Stimulated activated CD8-positive, alpha-beta memory T cell treated with anti-CD3 and anti-CD28 coated beads, Interleukin-15, amount 100 ng/mL, for 24 hours (primary cell): ENCODE data around the gene TMEM235.
A peak's percentile ranks its signal among the peaks of the same experiment; 100 is the strongest.

Experiments
- DNase-seq: peaks from one replicate; pipeline ENCODE4 v3.0.0-alpha.2; 2020; ENCODE audit warnings: low read depth

TMEM235 gene

DNA sequence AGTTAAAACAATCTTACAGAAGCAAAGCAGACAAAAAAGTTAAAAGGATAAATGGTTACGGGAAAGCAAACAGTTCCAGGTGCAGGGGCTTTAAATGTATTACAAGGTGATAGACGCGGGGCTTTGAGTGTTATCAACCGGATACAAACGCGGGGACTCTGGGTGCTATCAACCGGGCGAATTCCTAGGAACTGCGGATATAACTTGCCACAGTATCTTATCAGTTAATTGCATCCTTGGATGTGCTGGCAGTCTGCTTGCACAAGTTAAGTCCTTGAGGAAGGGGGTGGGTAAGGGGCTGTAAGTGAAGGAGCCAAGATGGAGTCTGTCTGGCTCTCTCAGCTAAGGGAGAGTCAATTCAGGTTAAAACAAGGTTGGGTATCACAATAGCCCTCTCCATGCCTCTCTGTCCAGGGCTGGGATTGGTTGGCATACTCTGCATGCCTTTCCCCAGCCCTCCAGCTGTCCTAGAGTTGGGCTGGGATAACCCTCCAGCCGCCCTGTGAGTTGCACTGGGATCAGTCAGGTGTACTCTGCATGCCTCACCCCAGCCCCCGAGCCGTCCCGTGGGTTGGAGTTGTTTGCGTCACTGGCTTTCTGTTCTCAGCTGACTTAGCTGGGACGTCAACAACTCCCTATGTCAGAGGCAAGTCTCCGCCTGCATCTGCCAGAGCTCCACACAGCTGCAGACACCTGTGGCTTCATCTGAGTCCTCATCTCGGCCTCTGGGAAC lies 40.9 kb downstream of the TMEM235 start:
- no peak for DNase-seq

DNA sequence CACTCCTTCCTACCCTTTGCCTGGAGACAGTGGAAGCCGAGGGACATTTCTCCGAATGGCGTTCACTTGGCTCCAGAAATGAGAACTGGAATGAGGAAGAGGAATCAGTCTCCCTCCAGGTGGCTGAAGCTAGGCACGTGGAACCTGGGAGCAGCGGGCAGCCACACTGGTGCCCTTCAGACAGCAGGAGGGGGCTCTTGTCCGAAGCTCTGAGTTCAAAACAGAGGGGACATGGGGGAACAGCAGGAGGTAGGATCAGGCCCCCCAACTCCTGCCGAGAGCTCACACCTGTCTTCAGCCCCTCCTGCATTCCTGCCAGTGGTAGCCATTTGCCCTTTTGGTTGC lies 41.5 kb downstream of the TMEM235 start:
- no peak for DNase-seq

DNA sequence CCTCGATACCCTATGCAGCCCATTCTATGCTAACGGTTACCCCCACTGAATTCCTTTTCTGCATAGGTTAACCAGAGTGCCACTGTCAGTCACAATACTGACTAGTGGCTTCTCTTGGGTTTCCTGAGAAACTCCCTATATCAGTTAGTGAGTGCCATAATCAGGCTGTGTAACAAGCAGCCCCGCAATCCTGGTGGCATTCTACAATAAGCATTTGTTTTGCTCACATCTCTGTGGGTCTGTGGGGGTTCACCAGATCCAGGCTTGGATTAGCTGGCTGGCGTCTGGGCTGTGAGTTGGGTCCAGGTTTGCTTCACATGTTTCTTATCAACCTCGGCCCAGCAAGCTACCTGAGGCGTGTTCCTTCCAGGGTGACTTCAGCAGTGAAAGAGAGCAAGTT lies 42.4 kb downstream of the TMEM235 start:
- DNase-seq, result no peak

DNA sequence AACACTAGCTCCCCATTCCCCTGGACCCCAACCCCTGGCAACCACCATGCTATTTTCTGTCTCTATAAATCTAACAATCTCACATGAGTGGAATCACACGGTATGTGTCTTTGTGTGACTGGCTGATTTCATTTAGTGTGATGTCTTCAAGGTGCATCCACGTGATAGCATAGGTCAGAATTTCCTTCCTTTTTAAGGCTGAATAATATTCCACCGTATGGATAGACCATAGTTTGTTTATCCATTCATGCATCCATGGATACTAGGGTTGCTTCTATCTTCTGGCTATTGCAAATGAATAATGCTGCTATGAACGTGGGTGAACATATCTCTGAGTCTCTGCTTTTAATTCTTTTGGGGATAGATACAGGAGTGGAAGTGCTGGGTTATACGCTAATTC lies 43.9 kb downstream of the TMEM235 start:
- no peak for DNase-seq

DNA sequence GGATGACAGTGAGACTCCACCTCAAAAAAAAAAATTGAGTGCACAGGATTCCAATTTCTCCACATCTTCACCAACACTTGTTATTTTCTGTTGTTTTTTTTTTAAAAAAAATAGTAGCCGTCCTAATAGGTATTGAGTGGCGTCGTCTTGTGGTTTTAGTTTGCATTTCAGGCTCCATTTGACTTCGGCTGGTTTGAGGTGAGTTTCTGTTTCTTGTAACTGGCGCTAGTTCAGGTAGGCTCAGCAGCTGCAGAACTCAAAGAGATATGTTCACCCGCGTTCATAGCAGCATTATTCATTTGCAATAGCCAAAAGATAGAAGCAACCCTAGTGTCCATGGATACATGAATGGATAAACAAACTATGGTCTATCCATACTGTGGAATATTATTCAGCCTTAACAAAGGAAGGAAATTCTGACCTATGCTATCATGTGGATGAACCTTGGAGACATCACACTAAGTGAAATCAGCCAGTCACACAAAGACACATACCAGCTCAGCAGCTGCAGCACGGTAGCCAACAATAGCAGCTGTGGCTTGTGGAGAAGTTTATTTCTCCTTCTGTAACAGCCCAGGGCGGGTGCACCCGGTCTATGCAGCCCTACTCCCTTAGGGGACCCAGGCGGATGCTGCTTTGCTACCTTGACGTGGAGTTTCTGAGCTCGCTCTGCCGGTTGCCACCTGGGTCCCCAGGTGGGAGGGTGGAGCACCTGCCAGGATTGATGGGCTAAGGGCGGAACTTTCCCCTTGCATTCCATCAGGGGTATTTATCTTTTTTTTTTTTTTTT lies 44.9 kb downstream of the TMEM235 start:
- no peak for DNase-seq

DNA sequence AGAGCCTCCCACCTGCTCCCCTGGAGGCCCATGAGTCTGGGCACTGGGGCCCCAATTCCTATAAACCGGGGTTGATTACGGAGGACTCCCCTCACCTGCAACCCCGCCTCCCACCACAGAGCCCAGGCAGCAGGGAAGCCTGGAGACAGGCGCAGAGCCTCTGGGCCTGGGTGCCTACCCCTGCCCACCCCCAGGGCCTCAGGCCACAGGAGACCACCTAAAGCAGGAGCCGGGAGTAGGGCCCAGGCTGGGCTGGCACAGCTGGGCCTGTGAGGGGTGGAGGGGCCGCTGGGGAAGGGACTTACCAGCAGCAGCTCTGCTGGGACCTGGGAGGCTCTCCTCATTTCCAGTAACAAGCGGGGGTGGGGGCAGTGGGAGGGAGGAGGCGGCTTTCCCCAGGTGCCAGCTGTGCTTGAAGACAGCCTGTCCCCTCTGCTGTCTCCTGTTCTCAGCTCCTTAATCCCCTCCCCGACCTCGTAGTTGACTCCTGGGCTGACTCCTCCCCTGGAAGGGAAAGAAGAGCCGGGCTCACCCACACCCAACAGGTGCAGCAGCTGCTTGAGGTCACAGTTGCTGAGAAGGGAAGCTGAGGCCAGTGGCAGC lies 46.8 kb downstream of the TMEM235 start:
- DNase-seq, result no peak

DNA sequence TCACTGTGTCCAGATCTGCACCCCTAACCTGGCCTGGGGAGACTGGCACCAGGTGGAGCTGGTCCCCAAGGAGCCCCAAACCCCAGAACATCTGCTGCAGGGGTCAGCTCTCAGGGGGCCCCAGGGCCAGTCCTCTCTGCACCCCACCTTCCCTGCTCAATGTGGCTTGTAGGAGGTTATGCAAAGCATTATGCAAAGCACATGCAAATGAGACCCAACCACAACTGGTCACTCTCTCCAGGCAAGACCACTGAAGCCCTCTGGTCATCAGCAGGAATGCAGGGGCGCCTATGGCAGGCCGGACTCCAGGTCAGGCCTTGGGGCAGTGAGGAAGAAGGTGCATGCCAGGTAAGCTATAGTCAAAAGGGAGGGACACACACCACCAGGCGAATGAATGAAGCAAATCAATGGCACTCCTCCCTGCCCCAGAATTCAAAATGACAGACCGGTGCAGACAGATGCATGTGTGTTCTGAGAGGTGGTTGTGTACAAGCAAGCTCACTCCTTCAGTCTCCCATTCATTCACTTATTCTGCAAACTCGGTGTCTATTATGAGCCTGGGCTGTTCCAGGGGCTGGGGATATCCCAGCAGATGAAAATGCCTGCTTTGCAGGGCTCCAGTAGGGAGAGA lies 48.0 kb downstream of the TMEM235 start:
- no peak for DNase-seq

DNA sequence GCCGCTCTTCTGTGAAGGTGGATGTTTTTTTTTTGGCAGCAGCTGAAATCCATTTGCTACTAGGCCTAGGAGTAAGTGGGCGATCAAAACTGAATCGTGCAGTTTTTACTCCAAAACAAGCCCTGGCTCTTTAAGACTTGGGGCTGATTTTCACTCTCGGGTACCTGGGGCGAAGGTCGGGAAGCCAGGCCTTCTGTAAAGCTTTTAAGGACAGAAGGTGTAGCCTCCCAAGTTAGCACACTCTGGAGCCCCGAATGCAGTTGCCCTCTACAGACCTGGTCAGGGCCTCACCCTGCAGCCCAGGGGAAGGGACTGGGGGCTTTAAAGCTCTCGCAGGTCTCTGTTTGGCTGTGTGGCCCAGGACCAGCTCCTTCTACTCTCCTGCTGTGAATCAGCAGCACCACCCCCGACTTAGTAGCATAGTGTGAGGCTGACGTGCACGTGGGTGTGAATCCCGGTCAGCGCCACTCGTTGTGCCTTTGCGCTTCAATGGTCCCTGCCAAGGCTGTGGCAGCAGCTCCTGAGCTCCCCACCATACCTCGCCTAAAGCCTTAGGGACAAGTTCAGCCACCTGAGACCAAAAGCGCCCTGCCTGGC lies 49.9 kb downstream of the TMEM235 start:
- no peak for DNase-seq

DNA sequence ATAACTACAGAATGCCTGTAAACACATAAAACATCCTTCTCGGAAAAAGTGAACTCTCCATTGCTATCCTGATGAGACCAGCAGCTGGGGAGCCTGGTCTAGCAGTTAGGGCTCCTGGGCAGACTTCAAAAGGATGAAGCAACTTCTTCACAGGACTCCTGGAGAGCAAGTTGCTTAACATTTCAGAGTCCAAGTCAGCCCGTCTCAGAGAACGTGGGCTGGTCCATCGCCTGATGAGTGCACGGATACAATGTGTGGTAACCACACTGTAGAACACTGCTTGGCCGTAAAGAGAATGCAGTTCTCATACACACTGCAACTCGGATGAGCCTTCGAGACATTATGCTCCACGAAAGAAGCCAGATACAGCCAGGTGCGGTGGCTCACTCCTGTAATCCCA lies 52.7 kb downstream of the TMEM235 start:
- DNase-seq, result no peak

DNA sequence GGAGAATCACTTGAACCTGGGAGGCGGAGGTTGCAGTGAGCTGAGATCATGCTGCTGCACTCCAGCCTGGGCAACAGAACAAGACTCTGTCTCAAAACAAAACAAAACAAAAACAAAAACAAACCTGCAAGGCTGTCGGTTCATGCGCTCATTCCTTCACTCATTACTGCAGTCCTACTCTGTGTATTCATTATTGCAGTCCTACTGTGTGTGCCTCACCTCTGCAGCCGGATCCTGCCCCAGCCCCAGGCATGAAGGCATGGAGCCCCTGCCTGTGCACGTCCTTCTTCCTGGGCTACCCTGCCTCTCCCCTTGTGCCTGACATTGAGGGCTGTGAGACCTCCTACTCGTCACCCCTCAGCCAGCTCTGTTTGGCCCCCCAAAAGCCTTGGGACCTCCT lies 57.6 kb downstream of the TMEM235 start:
- DNase-seq, result no peak

DNA sequence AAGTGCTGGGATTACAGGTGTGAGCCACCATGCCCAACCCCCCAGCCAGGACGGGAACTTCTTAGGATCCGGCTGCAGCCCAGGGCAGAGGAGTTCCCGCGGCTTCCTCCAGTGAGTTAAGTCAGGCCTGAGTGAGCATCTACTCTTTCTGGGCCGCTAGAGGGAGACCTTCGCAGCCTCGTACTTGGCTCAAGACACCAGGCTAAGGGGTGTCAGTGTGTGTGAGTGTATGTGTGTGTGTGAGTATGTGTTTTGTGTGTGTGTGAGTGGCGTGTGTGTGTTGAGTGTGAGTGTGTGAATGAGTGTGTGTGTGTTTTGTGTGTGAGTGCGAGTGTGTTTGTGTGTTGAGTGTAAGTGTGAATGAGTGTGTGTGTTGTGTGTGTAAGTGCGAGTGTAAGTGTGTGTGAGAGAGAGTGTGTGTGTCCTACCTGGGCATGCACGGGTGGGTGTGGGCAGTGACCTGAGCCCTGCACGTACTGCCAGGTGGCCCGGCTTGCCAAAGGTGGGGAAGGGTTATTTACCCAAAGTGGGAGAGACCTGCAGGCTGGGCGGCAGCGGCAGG lies 58.5 kb downstream of the TMEM235 start:
- DNase-seq, result peak; percentile 10
